Smooth muscle cell (in vitro differentiated cells): ENCODE measurements around the gene SPINT1. TPM values are rescaled to one million over a fixed set of nuclear protein-coding genes. Genes with fewer than 3 reads are reported as not detected.

Experiments
- DNase-seq: peaks from one replicate; lab custom pipeline; 2025; ENCODE audit not compliant: unreplicated experiment; lab: John Stamatoyannopoulos, UW
- H2AFZ ChIP-seq: fragments of 200-600 bp; sonication (generic); 2 replicates; pipeline ENCODE4 v1.6.0; 2016; ENCODE audit warnings: antibody characterized with exemption, low read depth, mild to moderate bottlenecking
- H3F3A ChIP-seq: fragments of 200-600 bp; sonication (generic); 2 replicates; pipeline ENCODE4 v1.6.0; 2017; ENCODE audit warnings: antibody characterized with exemption, low read depth
- H3K27ac ChIP-seq: fragments of 200-600 bp; sonication (generic); 2 replicates; pipeline ENCODE4 v1.5.1; 2016; ENCODE audit warnings: low read depth, mild to moderate bottlenecking
- H3K27me3 ChIP-seq: fragments of 200-600 bp; sonication (generic); 2 replicates; pipeline ENCODE4 v1.6.1; 2016; ENCODE audit warnings: low read depth, mild to moderate bottlenecking
- H3K36me3 ChIP-seq: fragments of 200-600 bp; sonication (generic); 2 replicates; pipeline ENCODE4 v1.5.1; 2016; ENCODE audit warnings: low read depth
- H3K4me1 ChIP-seq: fragments of 200-600 bp; sonication (generic); 2 replicates; pipeline ENCODE4 v1.5.1; 2016; ENCODE audit warnings: low read depth
- H3K4me2 ChIP-seq: fragments of 200-600 bp; sonication (generic); 2 replicates; pipeline ENCODE4 v1.6.0; 2016; ENCODE audit warnings: mild to moderate bottlenecking
- H3K4me3 ChIP-seq: fragments of 200-600 bp; sonication (generic); 2 replicates; pipeline ENCODE4 v1.5.1; 2016; ENCODE audit warnings: mild to moderate bottlenecking
- H3K79me2 ChIP-seq: fragments of 200-600 bp; sonication (generic); 2 replicates; pipeline ENCODE4 v1.6.0; 2016; ENCODE audit warnings: low read depth, mild to moderate bottlenecking
- H3K9ac ChIP-seq: fragments of 200-600 bp; sonication (generic); 2 replicates; pipeline ENCODE4 v1.6.0; 2016; ENCODE audit warnings: low read depth
- H3K9me3 ChIP-seq: fragments of 200-600 bp; sonication (generic); replicated peaks from 2 replicates; pipeline ENCODE4 v1.5.1; 2016; ENCODE audit warnings: low read depth
- H4K20me1 ChIP-seq: fragments of 200-600 bp; sonication (generic); 2 replicates; pipeline ENCODE4 v1.6.0; 2016; ENCODE audit warnings: low read depth
- WGBS: methylation state at CpG from one replicate; pipeline ENCODE4 v1.1.7; 2016; ENCODE audit warnings: low lambda C conversion rate; 5-methylcytosine and 5-hydroxymethylcytosine counted together
- polyA plus RNA-seq: library from polyadenylated mRNA; unstranded; fragments of >200 nt; fragmentation: Nextera tagmentation; extraction: Ambion mirVana; gene quantifications from 2 replicates; pipeline ENCODE4 v1.2.1, GENCODE V29; 2016
- total RNA-seq: library from RNA; depleted of rRNA; stranded (reverse); fragments of >200 nt; gene quantifications from 2 replicates; pipeline ENCODE4 v1.2.3, GENCODE V29; 2014
- TF ChIP-seq, protein P1 (sequence below): fragments of 200-600 bp; sonication (generic); IDR thresholded peaks from 2 replicates; pipeline ENCODE4 v1.5.1; 2017; ENCODE audit warnings: borderline replicate concordance, mild to moderate bottlenecking, antibody characterized with exemption; ENCODE audit not compliant: insufficient read depth, poor library complexity, severe bottlenecking

The SPINT1 gene
- total and polyA plus RNA-seq, 2 experiments from 2014 or later, result 50.2 to 76.5 TPM

- Histone ChIP-seq H3K79me2 (no peaks in the 10 kb centered on the region), H3K36me3 (no peaks in the 10 kb centered on the region), H4K20me1 (no peaks in the 10 kb centered on the region), H3K4me2 (no peak overlapping the region), H3K4me1 (no peaks in the 10 kb centered on the region), H3K4me3 (no peak overlapping the region), H3K27ac (no peak overlapping the region), H3F3A (no peaks in the 10 kb centered on the region), H3K27me3 (no peaks in the 10 kb centered on the region), H3K9ac (no peak overlapping the region), H3K9me3 (no peaks in the 10 kb centered on the region), H2AFZ (no peak overlapping the region)
- DNase-seq, result no peak
- WGBS, result 92% methylated on average over 6 of the region's 6 CpGs
- TF ChIP-seq, protein P1, sequence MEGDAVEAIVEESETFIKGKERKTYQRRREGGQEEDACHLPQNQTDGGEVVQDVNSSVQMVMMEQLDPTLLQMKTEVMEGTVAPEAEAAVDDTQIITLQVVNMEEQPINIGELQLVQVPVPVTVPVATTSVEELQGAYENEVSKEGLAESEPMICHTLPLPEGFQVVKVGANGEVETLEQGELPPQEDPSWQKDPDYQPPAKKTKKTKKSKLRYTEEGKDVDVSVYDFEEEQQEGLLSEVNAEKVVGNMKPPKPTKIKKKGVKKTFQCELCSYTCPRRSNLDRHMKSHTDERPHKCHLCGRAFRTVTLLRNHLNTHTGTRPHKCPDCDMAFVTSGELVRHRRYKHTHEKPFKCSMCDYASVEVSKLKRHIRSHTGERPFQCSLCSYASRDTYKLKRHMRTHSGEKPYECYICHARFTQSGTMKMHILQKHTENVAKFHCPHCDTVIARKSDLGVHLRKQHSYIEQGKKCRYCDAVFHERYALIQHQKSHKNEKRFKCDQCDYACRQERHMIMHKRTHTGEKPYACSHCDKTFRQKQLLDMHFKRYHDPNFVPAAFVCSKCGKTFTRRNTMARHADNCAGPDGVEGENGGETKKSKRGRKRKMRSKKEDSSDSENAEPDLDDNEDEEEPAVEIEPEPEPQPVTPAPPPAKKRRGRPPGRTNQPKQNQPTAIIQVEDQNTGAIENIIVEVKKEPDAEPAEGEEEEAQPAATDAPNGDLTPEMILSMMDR, result no peak
These were observed 37.5 kb downstream of the SPINT1 start for GRCh38 chr15:40881351-40881750.

GRCh38 chr15:40886586-40886985 is 42.7 kb downstream of the SPINT1 start:
- 79% methylated on average over 1 of the region's 1 CpG for WGBS
- DNase-seq, result no peak
- Histone ChIP-seq H2AFZ (no peak overlapping the region), H3K4me3 (no peak overlapping the region), H3K9ac (no peak overlapping the region), H3K36me3 (no peaks in the 10 kb centered on the region), H3K79me2 (no peaks in the 10 kb centered on the region), H3F3A (no peaks in the 10 kb centered on the region), H3K27ac (no peak overlapping the region), H3K27me3 (no peaks in the 10 kb centered on the region), H3K4me2 (no peak overlapping the region), H3K4me1 (no peaks in the 10 kb centered on the region), H3K9me3 (no peaks in the 10 kb centered on the region), H4K20me1 (no peaks in the 10 kb centered on the region)
- TF ChIP-seq, protein P1, result no peak

- H2AFZ ChIP-seq, result no peak overlapping the region
- no peak overlapping the region for H3K9ac ChIP-seq
- DNase-seq, result no peak
These were observed 45.3 kb downstream of the SPINT1 start for GRCh38 chr15:40889112-40889511.

GRCh38 chr15:40891138-40891537 is 47.3 kb downstream of the SPINT1 start:
- H3K4me1 ChIP-seq, result peaks cover 7% of the 10 kb centered on the region
- H2AFZ ChIP-seq, result no peak overlapping the region
- no peaks in the 10 kb centered on the region for H3K27me3 ChIP-seq
- H3K9me3 ChIP-seq, result no peaks in the 10 kb centered on the region
- TF ChIP-seq, protein P1, result no peak
- no peak overlapping the region for H3K4me2 ChIP-seq
- H4K20me1 ChIP-seq, result no peaks in the 10 kb centered on the region
- no peak overlapping the region for H3K4me3 ChIP-seq
- no peak for DNase-seq
- no peak overlapping the region for H3K27ac ChIP-seq
- no peaks in the 10 kb centered on the region for H3K36me3 ChIP-seq
- 92% methylated on average over 5 of the region's 5 CpGs for WGBS
- H3F3A ChIP-seq, result no peaks in the 10 kb centered on the region
- no peak overlapping the region for H3K9ac ChIP-seq
- peaks cover 12% of the 10 kb centered on the region for H3K79me2 ChIP-seq

More at GRCh38 chr15:40889112-40889511, 45.3 kb downstream of the SPINT1 start:
- no peaks in the 10 kb centered on the region for H3F3A ChIP-seq
- no peak overlapping the region for H3K27ac ChIP-seq
- H3K4me1 ChIP-seq, result no peaks in the 10 kb centered on the region
- TF ChIP-seq, protein P1, result no peak
- H3K9me3 ChIP-seq, result no peaks in the 10 kb centered on the region
- H3K4me2 ChIP-seq, result no peak overlapping the region
- H4K20me1 ChIP-seq, result no peaks in the 10 kb centered on the region
- H3K27me3 ChIP-seq, result no peaks in the 10 kb centered on the region
- no peaks in the 10 kb centered on the region for H3K79me2 ChIP-seq
- H3K4me3 ChIP-seq, result no peak overlapping the region
- no peaks in the 10 kb centered on the region for H3K36me3 ChIP-seq
